PC-9 (cell line): ENCODE data around the gene ERCC4. TPM values are rescaled to one million over a fixed set of nuclear protein-coding genes. Genes with fewer than 3 reads are reported as not detected.
"Not testable (repeated sequence)": the region's sequence is repeated elsewhere in the genome, so short reads cannot be mapped to it uniquely, and the experiment has no call there.

Experiments used
- BruUV-seq: library from RNA; stranded (reverse); fragments of 400-500 nt; replicated peaks from 2 replicates; lab custom pipeline; 2021; lab: Mats Ljungman, UMichigan
- CTCF ChIA-PET: fragments of 300-600 bp; sonication (Branson Sonifier 250); formaldehyde crosslinking; loops from one replicate; lab custom pipeline; 2022; ENCODE audit warnings: antibody characterized with exemption; lab: Charles Lee
- POLR2A ChIA-PET: fragments of 300-600 bp; sonication (Branson Sonifier 250); formaldehyde crosslinking; loops from one replicate; lab custom pipeline; 2022; ENCODE audit warnings: antibody characterized with exemption; ENCODE audit not compliant: unreplicated experiment; lab: Charles Lee
- DNase-seq, 2 experiments: peaks; one replicate each; pipeline versions ENCODE4 v3.0.0 to v3.0.0-alpha.2; 2015 to 2022; ENCODE audit warnings: mixed read lengths in 1 of 2
- H2AFZ ChIP-seq: fragments of 200-600 bp; sonication (generic); 2 replicates; pipeline ENCODE4 v1.8.1; 2017; ENCODE audit warnings: antibody characterized with exemption
- H3F3A ChIP-seq: fragments of 200-600 bp; sonication (generic); 2 replicates; pipeline ENCODE4 v1.8.1; 2017; ENCODE audit warnings: antibody characterized with exemption, mild to moderate bottlenecking, low read depth; ENCODE audit not compliant: insufficient read depth
- H3K27ac ChIP-seq: fragments of 200-600 bp; sonication (generic); 2 replicates; pipeline ENCODE4 v1.6.1; 2016; ENCODE audit warnings: mixed run types
- H3K27me3 ChIP-seq: fragments of 200-600 bp; sonication (generic); 2 replicates; pipeline ENCODE4 v1.6.1; 2016; ENCODE audit warnings: low read depth, mixed run types; ENCODE audit not compliant: insufficient read depth
- H3K36me3 ChIP-seq: fragments of 200-600 bp; sonication (generic); 2 replicates; pipeline ENCODE4 v1.6.1; 2016; ENCODE audit warnings: low read depth, mixed run types
- H3K4me1 ChIP-seq: fragments of 200-600 bp; sonication (generic); replicated peaks from 2 replicates; pipeline ENCODE4 v1.6.1; 2016; ENCODE audit warnings: mixed run types; ENCODE audit not compliant: insufficient read depth
- H3K4me2 ChIP-seq: fragments of 200-600 bp; sonication (generic); 2 replicates; pipeline ENCODE4 v1.6.1; 2017; ENCODE audit warnings: mixed run types
- H3K4me3 ChIP-seq: fragments of 200-600 bp; sonication (generic); 2 replicates; pipeline ENCODE4 v1.6.1; 2016; ENCODE audit warnings: mixed run types
- H3K79me2 ChIP-seq: fragments of 200-600 bp; sonication (generic); 2 replicates; pipeline ENCODE4 v1.6.1; 2017; ENCODE audit warnings: low read depth, mixed run types
- H3K9me2 ChIP-seq: fragments of 200-600 bp; sonication (generic); 2 replicates; pipeline ENCODE4 v1.8.1; 2017; ENCODE audit warnings: mild to moderate bottlenecking; ENCODE audit not compliant: insufficient read depth
- H3K9me3 ChIP-seq: fragments of 200-600 bp; sonication (generic); 2 replicates; pipeline ENCODE4 v1.8.1; 2016; ENCODE audit warnings: low read depth; ENCODE audit not compliant: insufficient read depth
- H4K20me1 ChIP-seq: fragments of 200-600 bp; sonication (generic); 2 replicates; pipeline ENCODE4 v1.8.1; 2017; ENCODE audit not compliant: insufficient read depth
- CTCF ChIP-seq: fragments of 200-600 bp; sonication (generic); conservative IDR thresholded peaks from 2 replicates; pipeline ENCODE4 v1.6.1; 2017; ENCODE audit warnings: mixed run types, antibody characterized with exemption, mild to moderate bottlenecking, moderate library complexity
- EZH2 ChIP-seq: fragments of 200-600 bp; sonication (generic); IDR thresholded peaks from 2 replicates; pipeline ENCODE4 v1.8.0; 2017; ENCODE audit warnings: antibody characterized with exemption, low read depth
- intact Hi-C: fragments of 100-400 bp; cut with micrococcal nuclease; formaldehyde crosslinking; loops from one replicate; pipeline ENCODE4 v1.10.0; 2022; ENCODE audit not compliant: unreplicated experiment
- total RNA-seq: library from RNA; stranded (reverse); gene quantifications from 2 replicates; pipeline ENCODE4 v1.2.3, GENCODE V29; 2021

The ERCC4 gene
- total RNA-seq, 1 experiment from 2014 or later, result 17.4 TPM

- Histone ChIP-seq H3F3A (no peaks in the 10 kb centered on the region), H3K36me3 (no peaks in the 10 kb centered on the region), H3K4me1 (no peaks in the 10 kb centered on the region), H3K9me2 (no peaks in the 10 kb centered on the region), H2AFZ (no peak overlapping the region), H3K27ac (no peak overlapping the region), H4K20me1 (no peaks in the 10 kb centered on the region), H3K4me2 (no peak overlapping the region), H3K79me2 (no peaks in the 10 kb centered on the region), H3K9me3 (0 out of 2 replicates have a peak, but pooled peaks cover 4% of the 10 kb centered on the region), H3K4me3 (no peak overlapping the region), H3K27me3 (peaks cover 91% of the 10 kb centered on the region)
- POLR2A ChIA-PET, result interaction anchor here (0.6 kb wide), 1 partner anchor 242 kb away, joined by 3 read pairs; no protein-coding TSS in a partner anchor
- DNase-seq, result no peak
- BruUV-seq, result no TSS peak
- TF ChIP-seq CTCF (no peak), EZH2 (no peak)
- intact Hi-C loops, result no loop called here
- CTCF ChIA-PET, result no interaction called here
These were observed 34.3 kb upstream of the ERCC4 start for GRCh38 chr16:13885700-13886099.

- TF ChIP-seq CTCF, result no peak
- TF ChIP-seq EZH2, result no peak
These were observed 33.3 kb upstream of the ERCC4 start for GRCh38 chr16:13886608-13887007.

GRCh38 chr16:13889323-13889722, 30.6 kb upstream of the ERCC4 start:
- H3K27ac ChIP-seq, DNase-seq, intact Hi-C loops, H3K4me2 ChIP-seq, H2AFZ ChIP-seq, H3K4me1 ChIP-seq, H3K9me3 ChIP-seq, POLR2A ChIA-PET, H3K36me3 ChIP-seq, H3F3A ChIP-seq, CTCF ChIA-PET, H3K9me2 ChIP-seq, H3K79me2 ChIP-seq, BruUV-seq, H3K4me3 ChIP-seq, H4K20me1 ChIP-seq: not testable (repeated sequence)
- peaks cover 94% of the 10 kb centered on the region for H3K27me3 ChIP-seq

More at GRCh38 chr16:13886608-13887007, 33.3 kb upstream of the ERCC4 start:
- intact Hi-C loops, result no loop called here
- no peaks in the 10 kb centered on the region for H3K36me3 ChIP-seq
- H2AFZ ChIP-seq, result no peak overlapping the region
- 0 out of 2 replicates have a peak, but pooled peaks cover 4% of the 10 kb centered on the region for H3K9me3 ChIP-seq
- no peak for DNase-seq
- POLR2A ChIA-PET, result no interaction called here
- H3K79me2 ChIP-seq, result no peaks in the 10 kb centered on the region
- no peaks in the 10 kb centered on the region for H3F3A ChIP-seq
- H4K20me1 ChIP-seq, result no peaks in the 10 kb centered on the region
- no peaks in the 10 kb centered on the region for H3K4me1 ChIP-seq
- H3K4me2 ChIP-seq, result no peak overlapping the region
- peaks cover 95% of the 10 kb centered on the region for H3K27me3 ChIP-seq
- no TSS peak for BruUV-seq
- no peak overlapping the region for H3K27ac ChIP-seq
- CTCF ChIA-PET, result no interaction called here
- H3K4me3 ChIP-seq, result no peak overlapping the region
- no peaks in the 10 kb centered on the region for H3K9me2 ChIP-seq

GRCh38 chr16:13892301-13892700, 27.7 kb upstream of the ERCC4 start:
- H3K9me2 ChIP-seq, result no peaks in the 10 kb centered on the region
- CTCF ChIA-PET, result no interaction called here
- no peak overlapping the region for H2AFZ ChIP-seq
- intact Hi-C loops, result no loop called here
- peaks cover 80% of the 10 kb centered on the region for H3K27me3 ChIP-seq
- no TSS peak for BruUV-seq
- H3K4me3 ChIP-seq, result no peak overlapping the region
- no peaks in the 10 kb centered on the region for H4K20me1 ChIP-seq
- no peaks in the 10 kb centered on the region for H3K9me3 ChIP-seq
- no peaks in the 10 kb centered on the region for H3K79me2 ChIP-seq
- H3K4me2 ChIP-seq, result no peak overlapping the region
- no peak overlapping the region for H3K27ac ChIP-seq
- no peaks in the 10 kb centered on the region for H3K4me1 ChIP-seq
- no peak for DNase-seq
- POLR2A ChIA-PET, result no interaction called here
- H3K36me3 ChIP-seq, result no peaks in the 10 kb centered on the region
- TF ChIP-seq EZH2 (no peak), CTCF (no peak)
- no peaks in the 10 kb centered on the region for H3F3A ChIP-seq
